ENCODE data around the gene KLHL13. TPM values are rescaled to one million over a fixed set of nuclear protein-coding genes. Genes with fewer than 3 reads are reported as not detected.
"Not testable (repeated sequence)": the region's sequence is repeated elsewhere in the genome, so short reads cannot be mapped to it uniquely, and the experiment has no call there.

KLHL13 gene
- total RNA-seq, 6 experiments from 2014 or later = 1.2 to 3.2 (median 1.8) TPM

DNA sequence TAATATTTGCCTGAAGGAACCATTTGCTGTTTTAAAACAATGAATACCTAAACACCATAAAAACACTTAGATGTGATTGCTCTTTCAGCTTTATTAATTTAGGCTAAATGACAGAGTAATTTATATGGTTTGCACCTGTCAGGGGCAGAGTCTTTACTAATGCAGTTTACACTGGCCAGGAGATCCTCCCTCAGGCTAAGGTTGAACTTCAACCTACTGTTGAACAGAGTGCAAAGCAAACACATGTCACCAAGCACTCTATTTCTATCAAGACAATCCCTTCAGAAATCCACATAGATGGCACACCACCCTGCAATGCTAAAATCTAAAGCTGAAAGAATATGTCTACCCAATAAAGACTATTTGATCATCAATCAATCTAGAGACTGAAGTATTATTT, 147.3 kb downstream of the KLHL13 start:
- intact Hi-C loops (cut with DNase I) = no loop called here
- H3K4me3 ChIP-seq = no peak overlapping the region
- ATAC-seq (peak; percentile 90 to 96 (median 93)), DNase-seq (no peak)
- no peak for TF ChIP-seq POLR2A (IDR thresholded peaks at IDR 0.05)
- TF ChIP-seq, protein P1, sequence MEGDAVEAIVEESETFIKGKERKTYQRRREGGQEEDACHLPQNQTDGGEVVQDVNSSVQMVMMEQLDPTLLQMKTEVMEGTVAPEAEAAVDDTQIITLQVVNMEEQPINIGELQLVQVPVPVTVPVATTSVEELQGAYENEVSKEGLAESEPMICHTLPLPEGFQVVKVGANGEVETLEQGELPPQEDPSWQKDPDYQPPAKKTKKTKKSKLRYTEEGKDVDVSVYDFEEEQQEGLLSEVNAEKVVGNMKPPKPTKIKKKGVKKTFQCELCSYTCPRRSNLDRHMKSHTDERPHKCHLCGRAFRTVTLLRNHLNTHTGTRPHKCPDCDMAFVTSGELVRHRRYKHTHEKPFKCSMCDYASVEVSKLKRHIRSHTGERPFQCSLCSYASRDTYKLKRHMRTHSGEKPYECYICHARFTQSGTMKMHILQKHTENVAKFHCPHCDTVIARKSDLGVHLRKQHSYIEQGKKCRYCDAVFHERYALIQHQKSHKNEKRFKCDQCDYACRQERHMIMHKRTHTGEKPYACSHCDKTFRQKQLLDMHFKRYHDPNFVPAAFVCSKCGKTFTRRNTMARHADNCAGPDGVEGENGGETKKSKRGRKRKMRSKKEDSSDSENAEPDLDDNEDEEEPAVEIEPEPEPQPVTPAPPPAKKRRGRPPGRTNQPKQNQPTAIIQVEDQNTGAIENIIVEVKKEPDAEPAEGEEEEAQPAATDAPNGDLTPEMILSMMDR (IDR thresholded peaks at IDR 0.05) = no peak
- H3K27ac ChIP-seq = peak overlapping the region in 1 of 3 donors; percentile 2
- H3K4me1 ChIP-seq = peaks cover 0 to 9% (median 0%) of the 10 kb centered on the region in 4 donors
- H3K36me3 ChIP-seq = no peaks in the 10 kb centered on the region
- H3K9me3 ChIP-seq = no peaks in the 10 kb centered on the region
- no peaks in the 10 kb centered on the region for H3K27me3 ChIP-seq

DNA sequence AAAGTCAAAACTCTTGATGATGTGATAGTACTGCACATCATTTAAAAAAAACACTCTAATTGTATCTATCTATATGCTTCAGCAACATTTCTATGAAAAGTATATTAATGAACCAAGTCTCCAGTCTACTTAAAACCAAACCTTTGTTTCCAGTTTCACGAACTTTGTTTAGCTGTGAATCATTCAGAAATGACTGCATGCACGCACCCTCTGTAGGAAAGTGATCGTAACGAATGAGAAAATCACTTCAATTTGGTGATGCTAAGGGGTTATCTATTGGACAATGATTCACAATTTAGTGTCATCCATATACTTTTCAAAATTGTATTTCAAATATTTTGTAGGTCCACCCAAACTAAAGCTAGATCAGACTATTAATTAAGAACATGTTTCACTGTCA, 157.6 kb downstream of the KLHL13 start:
- Histone ChIP-seq H3K27me3 (no peaks in the 10 kb centered on the region), H3K9me3 (no peaks in the 10 kb centered on the region), H3K27ac (no peak overlapping the region), H3K36me3 (no peaks in the 10 kb centered on the region), H3K4me3 (no peak overlapping the region), H3K4me1 (no peaks in the 10 kb centered on the region)
- intact Hi-C loops (cut with DNase I) = no loop called here
- TF ChIP-seq, protein P1 (IDR thresholded peaks at IDR 0.05) = no peak
- no peak for TF ChIP-seq POLR2A (IDR thresholded peaks at IDR 0.05)
- no peak for DNase-seq
- 74% methylated on average over 4 of the region's 4 CpGs for WGBS (ENCODE audit: insufficient coverage, low coverage, low lambda C conversion rate, missing lambda C conversion rate)
- ATAC-seq = no peak

DNA sequence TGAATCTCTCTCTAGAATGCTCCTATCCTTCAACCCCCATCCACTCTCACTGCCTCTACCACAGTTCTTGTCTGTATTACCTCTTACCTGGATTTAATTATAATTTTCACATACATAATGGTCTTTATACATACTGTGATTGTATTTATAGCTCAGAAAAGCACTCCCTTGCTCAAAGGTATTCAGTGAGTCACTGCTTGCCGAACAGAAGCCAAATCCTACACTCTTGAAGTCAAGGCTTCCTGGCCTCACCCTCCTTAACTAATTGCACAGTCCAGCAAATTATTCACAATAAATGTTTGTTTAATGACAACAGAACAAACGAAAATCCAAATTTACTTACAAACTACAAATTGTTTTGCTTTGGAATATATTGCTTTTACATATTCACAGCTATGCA, 159.5 kb downstream of the KLHL13 start:
- intact Hi-C loops (cut with DNase I) = no loop called here
- Histone ChIP-seq H3K27ac (no peak overlapping the region), H3K36me3 (no peaks in the 10 kb centered on the region), H3K9me3 (no peaks in the 10 kb centered on the region), H3K4me3 (no peak overlapping the region), H3K27me3 (no peaks in the 10 kb centered on the region), H3K4me1 (no peaks in the 10 kb centered on the region)
- no peak for ATAC-seq
- TF ChIP-seq POLR2A (IDR thresholded peaks at IDR 0.05) = no peak
- TF ChIP-seq, protein P1 (IDR thresholded peaks at IDR 0.05) = no peak
- 31% methylated on average over 2 of the region's 2 CpGs for WGBS (ENCODE audit: insufficient coverage, low coverage, low lambda C conversion rate, missing lambda C conversion rate)
- DNase-seq = no peak

DNA sequence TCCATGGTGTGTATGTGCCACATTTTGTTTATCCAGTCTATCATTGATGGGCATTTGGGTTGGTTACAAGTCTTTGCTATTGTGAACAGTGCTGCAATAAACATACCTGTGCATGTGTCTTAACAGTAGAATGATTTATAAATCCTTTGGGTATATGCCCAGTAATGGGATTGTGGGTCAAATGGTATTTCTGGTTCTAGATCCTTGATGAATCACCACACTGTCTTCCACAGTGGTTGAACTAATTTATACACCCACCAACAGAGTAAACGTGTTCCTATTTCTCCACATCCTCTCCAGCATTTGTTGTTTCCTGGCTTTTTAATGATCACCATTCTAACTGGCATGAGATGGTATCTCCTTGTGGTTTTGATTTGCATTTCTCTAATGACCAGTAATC, 177.3 kb downstream of the KLHL13 start:
- H3K27me3 ChIP-seq; H3K27ac ChIP-seq; H3K9me3 ChIP-seq; intact Hi-C loops (cut with DNase I); H3K4me1 ChIP-seq; DNase-seq; H3K4me3 ChIP-seq; H3K36me3 ChIP-seq; ATAC-seq: not testable (repeated sequence)
- 50% methylated on average over 1 of the region's 1 CpG for WGBS (ENCODE audit: insufficient coverage, low coverage, low lambda C conversion rate, missing lambda C conversion rate)

DNA sequence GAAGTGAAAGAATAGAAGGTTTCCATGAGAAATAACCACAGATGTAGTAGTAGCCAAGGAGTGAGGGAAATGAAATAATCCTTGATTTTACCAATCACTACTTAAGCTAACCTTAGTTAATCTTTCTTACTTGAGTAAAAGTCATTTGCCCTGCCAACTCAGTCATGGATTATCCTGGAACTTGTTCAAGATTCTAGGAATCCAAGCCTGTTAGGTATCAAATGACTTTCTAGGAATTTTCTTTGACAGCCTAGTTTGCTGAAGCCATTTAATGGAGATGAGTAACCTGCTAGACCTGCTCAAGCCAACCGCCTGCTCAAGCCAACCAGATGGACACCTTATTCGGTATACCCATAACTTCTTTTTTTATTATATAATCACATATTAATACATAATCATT, 180.5 kb downstream of the KLHL13 start:
- intact Hi-C loops (cut with DNase I) = no loop called here
- no peak for DNase-seq
- Histone ChIP-seq H3K27ac (no peak overlapping the region), H3K36me3 (no peaks in the 10 kb centered on the region), H3K9me3 (no peaks in the 10 kb centered on the region), H3K4me3 (no peak overlapping the region), H3K4me1 (no peaks in the 10 kb centered on the region), H3K27me3 (no peaks in the 10 kb centered on the region)
- no peak for ATAC-seq
- TF ChIP-seq POLR2A (IDR thresholded peaks at IDR 0.05) = no peak
- TF ChIP-seq, protein P1 (IDR thresholded peaks at IDR 0.05) = no peak
- WGBS (ENCODE audit: insufficient coverage, low coverage, low lambda C conversion rate, missing lambda C conversion rate) = 72% methylated on average over 2 of the region's 2 CpGs

DNA sequence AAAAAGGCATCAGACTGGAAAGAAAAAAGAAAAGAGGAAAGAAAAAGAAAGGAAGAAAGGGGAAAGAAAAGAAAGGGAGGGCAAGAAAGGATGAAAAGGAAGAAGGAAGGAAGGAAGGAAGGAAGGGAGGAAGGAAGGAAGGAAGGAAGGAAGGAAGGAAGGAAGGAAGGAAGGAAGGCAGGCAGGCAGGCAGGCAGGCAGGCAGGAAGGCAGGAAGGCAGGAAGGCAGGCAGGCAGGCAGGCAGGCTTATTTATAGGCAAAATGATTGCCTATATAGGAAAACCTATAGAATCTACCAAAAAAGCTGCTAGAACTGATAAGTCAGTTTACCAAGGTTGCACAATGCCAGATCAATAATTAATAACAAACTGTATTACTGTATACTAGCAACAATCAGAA, 186.5 kb downstream of the KLHL13 start:
- DNase-seq; intact Hi-C loops (cut with DNase I); ATAC-seq: not testable (repeated sequence)

More for the DNA sequence above, 186.5 kb downstream of the KLHL13 start:
- not testable (repeated sequence) for H3K9me3 ChIP-seq, H3K27me3 ChIP-seq, H3K4me3 ChIP-seq, H3K4me1 ChIP-seq, H3K36me3 ChIP-seq, H3K27ac ChIP-seq

Measured in right lobe of liver (tissue), 6 donors.